Thyroid gland (tissue), 4 donors: Measurements from ENCODE around the gene SVEP1.

Experiments
- CTCF ChIP-seq, 6 experiments: fragments of 200-600 bp in 3 of 6; fragments of 450-650 bp in 3 of 6; sonication (generic) in 3 of 6; IDR thresholded peaks; one replicate each; pipeline ENCODE4 v1.5.1; 2016 to 2019; ENCODE audit warnings: antibody characterized with exemption in 6 of 6, mild to moderate bottlenecking in 2 of 6, inconsistent platforms in 1 of 6, moderate library complexity in 1 of 6
- POLR2A ChIP-seq, 2 donors: fragments of 450-650 bp; IDR thresholded peaks; one replicate each; pipeline ENCODE4 v1.6.1; 2017; ENCODE audit warnings: antibody characterized with exemption in 2 of 2, mild to moderate bottlenecking in 2 of 2, moderate library complexity in 1 of 2

GRCh38 chr9:110582156-110582555, 2.6 kb upstream of the SVEP1 start:
- TF ChIP-seq CTCF (IDR thresholded peaks at IDR 0.05) (no peak), POLR2A (IDR thresholded peaks at IDR 0.05) (no peak)
